Right lobe of liver (tissue), 4 donors: ENCODE measurements around the gene CACNA1D.

ENCODE experiments used
- CTCF ChIP-seq, 4 donors: fragments of 200-600 bp in 3 of 4; fragments of 450-650 bp in 1 of 4; IDR thresholded peaks; one replicate each; pipeline versions ENCODE4 v1.5.1 to v1.8.0; 2016 to 2022; ENCODE audit warnings: antibody characterized with exemption in 4 of 4, mild to moderate bottlenecking in 2 of 4
- POLR2A ChIP-seq: fragments of 450-650 bp; IDR thresholded peaks from one replicate; pipeline ENCODE4 v1.6.1; 2017; ENCODE audit warnings: antibody characterized with exemption, mild to moderate bottlenecking
- donor health status: DM: no; HTN: no; CAD: no.
- donor health status: DM: no; HTN: no; CAD: no.
- donor health status: DM: no; HTN: yes; CAD: no.

GRCh38 chr3:53780806-53781205 lies 286.4 kb downstream of the CACNA1D start:
- no peak for TF ChIP-seq CTCF (IDR thresholded peaks at IDR 0.05)
- no peak for TF ChIP-seq POLR2A
